Large intestine (tissue), 1 donor: ENCODE data around the gene KRTAP4-4. TPM values are rescaled to one million over a fixed set of nuclear protein-coding genes. Genes with fewer than 3 reads are reported as not detected.

Source experiments
- polyA plus RNA-seq: library from polyadenylated mRNA; unstranded; fragments of 120-200 nt; gene quantifications from one replicate; pipeline ENCODE4 v1.2.1, GENCODE V29; 2013

The KRTAP4-4 gene
- polyA plus RNA-seq, 1 donor = not detected

Other genes starting within 250 kb of the KRTAP4-4 start
- 0.18 TPM for gene KRT23, start 223.1 kb downstream of the KRTAP4-4 start, polyA plus RNA-seq
- gene KRT39, start 193.8 kb downstream of the KRTAP4-4 start, polyA plus RNA-seq = not detected
- 0.07 TPM for gene KRT40, start 176.4 kb downstream of the KRTAP4-4 start, polyA plus RNA-seq
- not detected for gene KRTAP3-3, start 166.6 kb downstream of the KRTAP4-4 start, polyA plus RNA-seq
- gene KRTAP3-2, start 160.8 kb downstream of the KRTAP4-4 start, polyA plus RNA-seq = not detected
- not detected for gene KRTAP3-1, start 151.6 kb downstream of the KRTAP4-4 start, polyA plus RNA-seq
- gene KRTAP1-5, start 133.5 kb downstream of the KRTAP4-4 start, polyA plus RNA-seq = not detected
- not detected for gene KRTAP1-4, start 130.6 kb downstream of the KRTAP4-4 start, polyA plus RNA-seq
- not detected for gene KRTAP1-3, start 125.9 kb downstream of the KRTAP4-4 start, polyA plus RNA-seq
- gene KRTAP1-1, start 119.3 kb downstream of the KRTAP4-4 start, polyA plus RNA-seq = not detected
- not detected for gene KRTAP2-1, start 113.4 kb downstream of the KRTAP4-4 start, polyA plus RNA-seq
- not detected for gene KRTAP2-2, start 105.5 kb downstream of the KRTAP4-4 start, polyA plus RNA-seq
- gene KRTAP2-3, start 100.6 kb downstream of the KRTAP4-4 start, polyA plus RNA-seq = not detected
- gene KRTAP2-4, start 94.9 kb downstream of the KRTAP4-4 start, polyA plus RNA-seq = not detected
- not detected for gene KRTAP4-7, start 76.6 kb downstream of the KRTAP4-4 start, polyA plus RNA-seq
- not detected for gene KRTAP4-8, start 62.6 kb downstream of the KRTAP4-4 start, polyA plus RNA-seq
- gene KRTAP4-16, start 58.5 kb downstream of the KRTAP4-4 start, polyA plus RNA-seq = not detected
- not detected for gene KRTAP4-9, start 55.4 kb downstream of the KRTAP4-4 start, polyA plus RNA-seq
- gene KRTAP4-11, start 42.4 kb downstream of the KRTAP4-4 start, polyA plus RNA-seq = not detected
- gene KRTAP4-12, start 36.6 kb downstream of the KRTAP4-4 start, polyA plus RNA-seq = not detected
- gene KRTAP4-6, start 20.2 kb downstream of the KRTAP4-4 start, polyA plus RNA-seq = not detected
- not detected for gene KRTAP4-5, start 10.9 kb downstream of the KRTAP4-4 start, polyA plus RNA-seq
- not detected for gene KRTAP4-3, start 7.5 kb upstream of the KRTAP4-4 start, polyA plus RNA-seq
- not detected for gene KRTAP4-2, start 17.5 kb upstream of the KRTAP4-4 start, polyA plus RNA-seq
- gene KRTAP4-1, start 24.2 kb upstream of the KRTAP4-4 start, polyA plus RNA-seq = not detected
- not detected for gene KRTAP9-1, start 29.1 kb upstream of the KRTAP4-4 start, polyA plus RNA-seq
- gene KRTAP9-2, start 65.9 kb upstream of the KRTAP4-4 start, polyA plus RNA-seq = not detected
- gene KRTAP9-3, start 71.7 kb upstream of the KRTAP4-4 start, polyA plus RNA-seq = not detected
- not detected for gene KRTAP9-8, start 77.3 kb upstream of the KRTAP4-4 start, polyA plus RNA-seq
- gene KRTAP9-4, start 88.9 kb upstream of the KRTAP4-4 start, polyA plus RNA-seq = not detected
- gene KRTAP9-9, start 94.6 kb upstream of the KRTAP4-4 start, polyA plus RNA-seq = not detected
- gene KRTAP9-6, start 104.6 kb upstream of the KRTAP4-4 start, polyA plus RNA-seq = not detected
- gene KRTAP9-7, start 115.0 kb upstream of the KRTAP4-4 start, polyA plus RNA-seq = not detected
- not detected for gene KRTAP29-1, start 142.1 kb upstream of the KRTAP4-4 start, polyA plus RNA-seq
- not detected for gene KRTAP16-1, start 148.6 kb upstream of the KRTAP4-4 start, polyA plus RNA-seq
- gene KRTAP17-1, start 155.0 kb upstream of the KRTAP4-4 start, polyA plus RNA-seq = 0.07 TPM
- not detected for gene KRT33A, start 190.1 kb upstream of the KRTAP4-4 start, polyA plus RNA-seq
- gene KRT33B, start 209.1 kb upstream of the KRTAP4-4 start, polyA plus RNA-seq = not detected
- gene KRT34, start 221.6 kb upstream of the KRTAP4-4 start, polyA plus RNA-seq = not detected
- gene KRT31, start 236.9 kb upstream of the KRTAP4-4 start, polyA plus RNA-seq = not detected